Type B pancreatic cell (in vitro differentiated cells): ENCODE results near the gene MFSD2A. TPM values are rescaled to one million over a fixed set of nuclear protein-coding genes. Genes with fewer than 3 reads are reported as not detected.

Source experiments
- DNase-seq: peaks from one replicate; pipeline ENCODE4 v3.0.0; 2021; ENCODE audit warnings: mixed read lengths; ENCODE audit not compliant: unreplicated experiment; ENCODE audit errors: extremely low spot score
- H3K27ac Mint-ChIP-seq: 2 replicates; pipeline ENCODE4 v1.8.0; 2021; ENCODE audit warnings: mild to moderate bottlenecking, mixed read lengths
- H3K27me3 Mint-ChIP-seq: 2 replicates; pipeline ENCODE4 v1.8.0; 2021; ENCODE audit warnings: mixed read lengths
- H3K36me3 Mint-ChIP-seq: 2 replicates; pipeline ENCODE4 v1.8.0; 2021; ENCODE audit warnings: mixed read lengths
- H3K4me1 Mint-ChIP-seq: one replicate; pipeline ENCODE4 v1.8.0; 2021; ENCODE audit warnings: mixed read lengths; ENCODE audit not compliant: unreplicated experiment
- H3K4me3 Mint-ChIP-seq: 2 replicates; pipeline ENCODE4 v1.8.0; 2021; ENCODE audit warnings: mild to moderate bottlenecking, mixed read lengths
- H3K9me3 Mint-ChIP-seq: 2 replicates; pipeline ENCODE4 v1.8.0; 2021; ENCODE audit warnings: mixed read lengths
- CTCF ChIP-seq: fragments of 200-600 bp; sonication (generic); conservative IDR thresholded peaks from 2 replicates; pipeline ENCODE4 v1.5.0; 2021; ENCODE audit warnings: antibody characterized with exemption, mild to moderate bottlenecking
- total RNA-seq: library from RNA; stranded (reverse); gene quantifications from 2 replicates; pipeline ENCODE4 v1.2.1, GENCODE V29; 2021; ENCODE audit warnings: low replicate concordance

The MFSD2A gene
- total RNA-seq, 1 donor from 2014 or later: 6.1 TPM

- peak; percentile 75 for DNase-seq
- no peaks in the 10 kb centered on the region for H3K9me3 Mint-ChIP-seq
- H3K27ac Mint-ChIP-seq: no peak overlapping the region
Observed at GRCh38 chr1:39973503-39974135, 18.7 kb downstream of the MFSD2A start.

GRCh38 chr1:39976732-39977131 lies 21.8 kb downstream of the MFSD2A start:
- Mint-ChIP-seq H3K36me3 (no peaks in the 10 kb centered on the region), H3K4me1 (peaks cover 15% of the 10 kb centered on the region), H3K9me3 (peaks cover 5% of the 10 kb centered on the region), H3K27ac (peak overlapping the region; percentile 48), H3K27me3 (peaks cover 5% of the 10 kb centered on the region), H3K4me3 (no peak overlapping the region)
- no peak for DNase-seq
- TF ChIP-seq CTCF: no peak

More at GRCh38 chr1:39973503-39974135, 18.7 kb downstream of the MFSD2A start:
- Mint-ChIP-seq H3K36me3 (no peaks in the 10 kb centered on the region), H3K4me3 (no peak overlapping the region), H3K4me1 (peaks cover 11% of the 10 kb centered on the region), H3K27me3 (peaks cover 5% of the 10 kb centered on the region)
- TF ChIP-seq CTCF: peak; percentile 98

- H3K27ac Mint-ChIP-seq: peak overlapping the region; percentile 48
- H3K27me3 Mint-ChIP-seq: peaks cover 5% of the 10 kb centered on the region
- no peak overlapping the region for H3K4me3 Mint-ChIP-seq
- DNase-seq: no peak
- peaks cover 15% of the 10 kb centered on the region for H3K4me1 Mint-ChIP-seq
- peaks cover 5% of the 10 kb centered on the region for H3K9me3 Mint-ChIP-seq
- H3K36me3 Mint-ChIP-seq: no peaks in the 10 kb centered on the region
- no peak for TF ChIP-seq CTCF
Observed at GRCh38 chr1:39977202-39977601, 22.3 kb downstream of the MFSD2A start.

- H3K27me3 Mint-ChIP-seq: no peaks in the 10 kb centered on the region
- H3K27ac Mint-ChIP-seq: no peak overlapping the region
- peaks cover 5% of the 10 kb centered on the region for H3K9me3 Mint-ChIP-seq
- no peak for TF ChIP-seq CTCF
- no peak for DNase-seq
- no peak overlapping the region for H3K4me3 Mint-ChIP-seq
- peaks cover 9% of the 10 kb centered on the region for H3K4me1 Mint-ChIP-seq
- H3K36me3 Mint-ChIP-seq: no peaks in the 10 kb centered on the region
Observed at GRCh38 chr1:39979654-39980053, 24.7 kb downstream of the MFSD2A start.

- no peak for DNase-seq
Observed at GRCh38 chr1:39980555-39981313, 25.8 kb downstream of the MFSD2A start.

More at GRCh38 chr1:39980555-39981313, 25.8 kb downstream of the MFSD2A start:
- peaks cover 5% of the 10 kb centered on the region for H3K9me3 Mint-ChIP-seq
- no peak overlapping the region for H3K4me3 Mint-ChIP-seq
- no peaks in the 10 kb centered on the region for H3K36me3 Mint-ChIP-seq
- peak overlapping the region; percentile 43 for H3K27ac Mint-ChIP-seq
- TF ChIP-seq CTCF: no peak
- H3K27me3 Mint-ChIP-seq: no peaks in the 10 kb centered on the region
- H3K4me1 Mint-ChIP-seq: peaks cover 13% of the 10 kb centered on the region
